H9 (cell line): ENCODE measurements around the gene CD9. TPM values are rescaled to one million over a fixed set of nuclear protein-coding genes. Genes with fewer than 3 reads are reported as not detected.

ENCODE experiments used
- DNase-seq: peaks from one replicate; pipeline ENCODE4 v3.0.0-alpha.2; 2017
- H2AFZ ChIP-seq: one replicate; pipeline ENCODE4 v1.6.1; 2013; ENCODE audit warnings: mild to moderate bottlenecking, low read length, control low read depth, moderate library complexity
- H2AK5ac ChIP-seq: 2 replicates; pipeline ENCODE4 v1.6.1; 2013; ENCODE audit warnings: low read length, control low read depth, mixed read lengths; ENCODE audit not compliant: insufficient read length
- H2BK120ac ChIP-seq: one replicate; pipeline ENCODE4 v1.6.1; 2013; ENCODE audit warnings: low read depth, mild to moderate bottlenecking, low read length, control low read depth, inconsistent platforms; ENCODE audit not compliant: poor library complexity, severe bottlenecking
- H2BK12ac ChIP-seq: 2 replicates; pipeline ENCODE4 v1.6.1; 2013; ENCODE audit warnings: low read length, control low read depth, mixed read lengths, low read depth; ENCODE audit not compliant: insufficient read length
- H2BK15ac ChIP-seq: 2 replicates; pipeline ENCODE4 v1.6.1; 2013; ENCODE audit warnings: low read depth, low read length, control low read depth
- H2BK20ac ChIP-seq: one replicate; pipeline ENCODE4 v1.6.1; 2013; ENCODE audit warnings: low read depth, mild to moderate bottlenecking, low read length, control low read depth, inconsistent platforms; ENCODE audit not compliant: poor library complexity, severe bottlenecking
- H2BK5ac ChIP-seq: 2 replicates; pipeline ENCODE4 v1.6.1; 2013; ENCODE audit warnings: low read length, control low read depth, mixed read lengths; ENCODE audit not compliant: insufficient read length
- H3K14ac ChIP-seq: 2 replicates; pipeline ENCODE4 v1.6.1; 2013; ENCODE audit warnings: low read length, control low read depth; ENCODE audit not compliant: insufficient read depth
- H3K18ac ChIP-seq: 2 replicates; pipeline ENCODE4 v1.6.1; 2013; ENCODE audit warnings: low read depth, mild to moderate bottlenecking, mixed read lengths, low read length, control low read depth; ENCODE audit not compliant: insufficient read length
- H3K23ac ChIP-seq: 2 replicates; pipeline ENCODE4 v1.6.1; 2013; ENCODE audit warnings: low read length, control low read depth, mixed read lengths, low read depth; ENCODE audit not compliant: insufficient read length
- H3K23me2 ChIP-seq: 2 replicates; pipeline ENCODE4 v1.6.1; 2013; ENCODE audit warnings: low read depth, mild to moderate bottlenecking, mixed read lengths, low read length, control low read depth; ENCODE audit not compliant: insufficient read length, poor library complexity, severe bottlenecking
- H3K27ac ChIP-seq: 2 replicates; pipeline ENCODE4 v1.5.1; 2013; ENCODE audit warnings: low read length, control low read depth, mixed read lengths, low read depth; ENCODE audit not compliant: insufficient read length
- H3K27me3 ChIP-seq: 2 replicates; pipeline ENCODE4 v1.6.1; 2013; ENCODE audit warnings: low read length, control low read depth, inconsistent platforms; ENCODE audit not compliant: insufficient read depth
- H3K4ac ChIP-seq: 2 replicates; pipeline ENCODE4 v1.6.1; 2013; ENCODE audit warnings: low read depth, mild to moderate bottlenecking, control low read depth, inconsistent platforms, low read length, moderate library complexity
- H3K4me1 ChIP-seq: 2 replicates; pipeline ENCODE4 v1.6.1; 2013; ENCODE audit warnings: low read length, control low read depth, inconsistent platforms; ENCODE audit not compliant: insufficient read depth
- H3K4me2 ChIP-seq: 2 replicates; pipeline ENCODE4 v1.6.1; 2013; ENCODE audit warnings: low read length, control low read depth, mixed read lengths; ENCODE audit not compliant: insufficient read length, insufficient read depth
- H3K56ac ChIP-seq: 2 replicates; pipeline ENCODE4 v1.6.1; 2013; ENCODE audit warnings: low read depth, mild to moderate bottlenecking, mixed read lengths, low read length, control low read depth; ENCODE audit not compliant: insufficient read length
- H3K79me1 ChIP-seq: 2 replicates; pipeline ENCODE4 v1.6.1; 2013; ENCODE audit warnings: low read depth, mild to moderate bottlenecking, moderate library complexity, low read length, control low read depth, inconsistent platforms; ENCODE audit not compliant: insufficient read depth, poor library complexity, severe bottlenecking
- H3K79me2 ChIP-seq: 2 replicates; pipeline ENCODE4 v1.6.1; 2013; ENCODE audit warnings: low read length, control low read depth, inconsistent platforms; ENCODE audit not compliant: insufficient read depth
- H3K9ac ChIP-seq: 2 replicates; pipeline ENCODE4 v1.6.1; 2013; ENCODE audit warnings: low read length, control low read depth, mixed read lengths; ENCODE audit not compliant: insufficient read length; ENCODE audit errors: extremely low read depth
- H3K9me3 ChIP-seq: one replicate; pipeline ENCODE4 v1.6.1; 2013; ENCODE audit warnings: low read depth, low read length, inconsistent platforms; ENCODE audit not compliant: control insufficient read depth
- H3T11ph ChIP-seq: one replicate; pipeline ENCODE4 v1.6.1; 2013; ENCODE audit warnings: mild to moderate bottlenecking, low read length, control low read depth, inconsistent platforms
- H4K20me1 ChIP-seq: one replicate; pipeline ENCODE4 v1.6.1; 2013; ENCODE audit not compliant: control insufficient read depth, insufficient read length, insufficient read depth
- H4K5ac ChIP-seq: 2 replicates; pipeline ENCODE4 v1.6.1; 2013; ENCODE audit warnings: low read depth, mild to moderate bottlenecking, mixed read lengths, low read length, control low read depth; ENCODE audit not compliant: insufficient read length
- H4K8ac ChIP-seq: replicated peaks from 2 replicates; pipeline ENCODE4 v1.6.1; 2013; ENCODE audit warnings: low read length, control low read depth, mixed read lengths, low read depth; ENCODE audit not compliant: insufficient read length
- H4K91ac ChIP-seq: 2 replicates; pipeline ENCODE4 v1.6.1; 2013; ENCODE audit warnings: low read depth, mild to moderate bottlenecking, moderate library complexity, mixed read lengths, low read length, control low read depth; ENCODE audit not compliant: insufficient read length
- H3K27ac Mint-ChIP-seq, 3 experiments: 2 replicates in 2 of 3; 3 replicates in 1 of 3; pipeline ENCODE4 v1.8.0; 2020 to 2021; ENCODE audit warnings: mixed read lengths in 3 of 3, mild to moderate bottlenecking in 1 of 3, moderate library complexity in 1 of 3
- H3K27me3 Mint-ChIP-seq: 2 replicates; pipeline ENCODE4 v1.8.0; 2021; ENCODE audit warnings: low read depth, mild to moderate bottlenecking, moderate library complexity, mixed read lengths
- H3K36me3 Mint-ChIP-seq, 3 experiments: 2 replicates in 2 of 3; 3 replicates in 1 of 3; pipeline ENCODE4 v1.8.0; 2020 to 2021; ENCODE audit warnings: low read depth in 3 of 3, mixed read lengths in 3 of 3; ENCODE audit not compliant: insufficient read depth in 1 of 3
- H3K4me1 Mint-ChIP-seq, 2 experiments: 2 replicates each; pipeline ENCODE4 v1.8.0; 2020; ENCODE audit warnings: mixed read lengths in 2 of 2
- H3K4me3 Mint-ChIP-seq, 2 experiments: 2 replicates in 1 of 2; 3 replicates in 1 of 2; pipeline ENCODE4 v1.8.0; 2020 to 2021; ENCODE audit warnings: mild to moderate bottlenecking in 2 of 2, mixed read lengths in 2 of 2, moderate library complexity in 1 of 2
- H3K9me3 Mint-ChIP-seq, 2 experiments: 2 replicates in 1 of 2; 3 replicates in 1 of 2; pipeline ENCODE4 v1.8.0; 2020; ENCODE audit warnings: mild to moderate bottlenecking in 2 of 2, mixed read lengths in 2 of 2, moderate library complexity in 1 of 2
- WGBS: extraction: QIAGEN DNeasy Blood & Tissue Kit; methylation state at CpG from one replicate; pipeline ENCODE4 v1.1.7; 2013; ENCODE audit warnings: missing lambda C conversion rate, low lambda C conversion rate, mixed read lengths; ENCODE audit not compliant: insufficient read length; ENCODE audit errors: extremely low coverage; 5-methylcytosine and 5-hydroxymethylcytosine counted together
- total RNA-seq: library from RNA; stranded (reverse); gene quantifications from 2 replicates; pipeline ENCODE4 v1.2.1, GENCODE V29; 2021
- TF ChIP-seq, protein P1 (sequence below): fragments of 200-600 bp; sonication (generic); conservative IDR thresholded peaks from 3 replicates; pipeline ENCODE4 v1.8.0; 2021; ENCODE audit warnings: antibody characterized with exemption, mild to moderate bottlenecking

CD9 gene
- total RNA-seq, 1 experiment from 2014 or later = 132 TPM

- Histone ChIP-seq H2AK5ac (no peak overlapping the region), H3T11ph (no peak overlapping the region), H3K9ac (no peak overlapping the region), H4K91ac (no peak overlapping the region), H2BK120ac (no peak overlapping the region), H3K4me2 (no peak overlapping the region), H2BK15ac (no peak overlapping the region), H3K14ac (no peak overlapping the region), H3K79me1 (no peaks in the 10 kb centered on the region), H4K8ac (no peak overlapping the region), H4K20me1 (no peaks in the 10 kb centered on the region), H4K5ac (no peak overlapping the region), H2BK12ac (no peak overlapping the region), H3K23me2 (no peaks in the 10 kb centered on the region), H3K9me3 (no peaks in the 10 kb centered on the region), H3K23ac (no peak overlapping the region), H3K18ac (no peak overlapping the region), H3K27me3 (no peaks in the 10 kb centered on the region), H3K27ac (no peak overlapping the region), H3K79me2 (peaks cover 11% of the 10 kb centered on the region; the same call in 1 of the 2 replicates), H3K4ac (no peak overlapping the region), H3K56ac (no peak overlapping the region), H3K4me1 (peaks cover 4% of the 10 kb centered on the region; the same call in 1 of the 2 replicates), H2BK20ac (no peak overlapping the region), H2AFZ (no peak overlapping the region), H2BK5ac (no peak overlapping the region)
- H3K4me1 Mint-ChIP-seq = peaks cover 22 to 25% of the 10 kb centered on the region in 2 experiments
- TF ChIP-seq, protein P1, sequence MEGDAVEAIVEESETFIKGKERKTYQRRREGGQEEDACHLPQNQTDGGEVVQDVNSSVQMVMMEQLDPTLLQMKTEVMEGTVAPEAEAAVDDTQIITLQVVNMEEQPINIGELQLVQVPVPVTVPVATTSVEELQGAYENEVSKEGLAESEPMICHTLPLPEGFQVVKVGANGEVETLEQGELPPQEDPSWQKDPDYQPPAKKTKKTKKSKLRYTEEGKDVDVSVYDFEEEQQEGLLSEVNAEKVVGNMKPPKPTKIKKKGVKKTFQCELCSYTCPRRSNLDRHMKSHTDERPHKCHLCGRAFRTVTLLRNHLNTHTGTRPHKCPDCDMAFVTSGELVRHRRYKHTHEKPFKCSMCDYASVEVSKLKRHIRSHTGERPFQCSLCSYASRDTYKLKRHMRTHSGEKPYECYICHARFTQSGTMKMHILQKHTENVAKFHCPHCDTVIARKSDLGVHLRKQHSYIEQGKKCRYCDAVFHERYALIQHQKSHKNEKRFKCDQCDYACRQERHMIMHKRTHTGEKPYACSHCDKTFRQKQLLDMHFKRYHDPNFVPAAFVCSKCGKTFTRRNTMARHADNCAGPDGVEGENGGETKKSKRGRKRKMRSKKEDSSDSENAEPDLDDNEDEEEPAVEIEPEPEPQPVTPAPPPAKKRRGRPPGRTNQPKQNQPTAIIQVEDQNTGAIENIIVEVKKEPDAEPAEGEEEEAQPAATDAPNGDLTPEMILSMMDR = no peak
- peak overlapping the region in 2 of 3 experiments; percentile 35 to 70; a peak in 3 of 7 replicates for H3K27ac Mint-ChIP-seq
- WGBS = no CpG with 5 or more reads among the region's 12 CpGs
- no peak for DNase-seq
- peaks cover 19 to 70% (median 35%) of the 10 kb centered on the region in 3 experiments for H3K36me3 Mint-ChIP-seq
- no peak overlapping the region for H3K4me3 Mint-ChIP-seq
- no peaks in the 10 kb centered on the region for H3K9me3 Mint-ChIP-seq
- H3K27me3 Mint-ChIP-seq = no peaks in the 10 kb centered on the region
Measured at GRCh38 chr12:6226002-6226678, 25.9 kb downstream of the CD9 start.
